H1 (cell line): ENCODE data around the gene STAT3. TPM values are rescaled to one million over a fixed set of nuclear protein-coding genes. Genes with fewer than 3 reads are reported as not detected.
"Not testable (repeated sequence)": the region's sequence is repeated elsewhere in the genome, so short reads cannot be mapped to it uniquely, and the experiment has no call there.

Experiments
- CTCF ChIA-PET: fragments of 300-600 bp; sonication (Branson Sonifier 250); formaldehyde crosslinking; loops from one replicate; lab custom pipeline; 2021; ENCODE audit not compliant: partially characterized antibody; lab: Charles Lee
- POLR2A ChIA-PET: fragments of 300-600 bp; sonication (Branson Sonifier 250); formaldehyde crosslinking; loops from one replicate; lab custom pipeline; 2021; ENCODE audit warnings: inconsistent platforms; ENCODE audit not compliant: partially characterized antibody; lab: Charles Lee
- DNase-seq, 2 experiments: peaks; one replicate each; pipeline versions ENCODE4 v3.0.0 to v3.0.0-alpha.2; 2010 to 2022; ENCODE audit warnings: low spot score in 2 of 2, low read depth in 1 of 2, mixed read lengths in 1 of 2
- FAIRE-seq: peaks from 2 replicates; lab custom pipeline; 2011; peaks lifted over from hg19 to GRCh38; lab: Jason Lieb, UNC
- H2AFZ ChIP-seq: 2 replicates; pipeline ENCODE4 v1.8.1; 2012; ENCODE audit warnings: low read length, inconsistent platforms
- H2AK5ac ChIP-seq: 2 replicates; pipeline ENCODE4 v1.6.1; 2013; ENCODE audit warnings: low read depth, low read length
- H2BK120ac ChIP-seq: replicated peaks from 2 replicates; pipeline ENCODE3; 2013; ENCODE audit warnings: low read depth, low read length, inconsistent platforms
- H2BK12ac ChIP-seq: 2 replicates; pipeline ENCODE4 v1.6.1; 2013; ENCODE audit warnings: low read depth, low read length
- H2BK15ac ChIP-seq: 2 replicates; pipeline ENCODE4 v1.6.1; 2013; ENCODE audit warnings: low read length
- H2BK20ac ChIP-seq: 2 replicates; pipeline ENCODE4 v1.6.1; 2013; ENCODE audit warnings: low read length
- H2BK5ac ChIP-seq: 2 replicates; pipeline ENCODE4 v1.6.1; 2013; ENCODE audit warnings: low read depth, low read length
- H3K14ac ChIP-seq: 2 replicates; pipeline ENCODE4 v1.6.1; 2013; ENCODE audit warnings: inconsistent platforms; ENCODE audit not compliant: insufficient read length
- H3K18ac ChIP-seq: 2 replicates; pipeline ENCODE4 v1.6.1; 2013; ENCODE audit warnings: low read length; ENCODE audit errors: extremely low read depth
- H3K23ac ChIP-seq: 2 replicates; pipeline ENCODE4 v1.6.1; 2013; ENCODE audit warnings: inconsistent platforms; ENCODE audit not compliant: insufficient read length
- H3K23me2 ChIP-seq: 2 replicates; pipeline ENCODE4 v1.6.1; 2013; ENCODE audit warnings: low read depth, low read length
- H3K27ac ChIP-seq: 2 replicates; pipeline ENCODE4 v1.6.1; 2011; ENCODE audit warnings: low read depth, low read length, inconsistent platforms
- H3K27me3 ChIP-seq, 4 experiments: replicated peaks in 1 of 4; 1 replicate in 1 of 4; 2 replicates in 3 of 4; pipeline versions ENCODE4 v1.6.1 to v1.8.1; 2011 to 2013; ENCODE audit warnings: low read length in 3 of 4, mild to moderate bottlenecking in 3 of 4, inconsistent platforms in 2 of 4, mixed read lengths in 2 of 4, moderate library complexity in 1 of 4; ENCODE audit not compliant: control insufficient read depth in 3 of 4, insufficient read depth in 3 of 4; ENCODE audit errors: extremely low read depth in 1 of 4
- H3K36me3 ChIP-seq, 4 experiments: 2 replicates each; pipeline versions ENCODE4 v1.6.1 to v1.8.1; 2011 to 2013; ENCODE audit warnings: mild to moderate bottlenecking in 4 of 4, low read length in 3 of 4, moderate library complexity in 2 of 4, control low read depth in 1 of 4, inconsistent platforms in 1 of 4; ENCODE audit not compliant: insufficient read depth in 4 of 4, control insufficient read depth in 2 of 4
- H3K4ac ChIP-seq: replicated peaks from 2 replicates; pipeline ENCODE3; 2013; ENCODE audit warnings: low read length, low read depth, mixed read lengths, inconsistent platforms; ENCODE audit not compliant: insufficient read length
- H3K4me1 ChIP-seq, 4 experiments: replicated peaks in 1 of 4; 1 replicate in 1 of 4; 2 replicates in 3 of 4; pipeline versions ENCODE4 v1.6.1 to v1.8.1; 2011 to 2013; ENCODE audit warnings: low read length in 3 of 4, inconsistent platforms in 2 of 4, mixed read lengths in 1 of 4; ENCODE audit not compliant: insufficient read depth in 4 of 4, control insufficient read depth in 3 of 4
- H3K4me2 ChIP-seq, 2 experiments: 2 replicates each; pipeline versions ENCODE4 v1.6.1 to v1.8.1; 2011 to 2013; ENCODE audit warnings: low read depth in 2 of 2, low read length in 2 of 2, control low read depth in 1 of 2, inconsistent platforms in 1 of 2, mild to moderate bottlenecking in 1 of 2; ENCODE audit not compliant: insufficient read depth in 1 of 2
- H3K4me3 ChIP-seq, 4 experiments: fragments of 200-600, 300-600 bp in 1 of 4; sonication (generic), shearing (Covaris generic), sonication (Bioruptor Twin) in 1 of 4; 2 replicates each; pipeline versions ENCODE4 v1.5.1 to v1.8.1; 2011 to 2016; ENCODE audit warnings: low read length in 4 of 4, low read depth in 3 of 4, control low read depth in 2 of 4, inconsistent platforms in 2 of 4, mild to moderate bottlenecking in 2 of 4, mixed read lengths in 1 of 4, moderate library complexity in 1 of 4; ENCODE audit not compliant: insufficient read depth in 2 of 4; ENCODE audit errors: extremely low read depth in 1 of 4
- H3K56ac ChIP-seq: replicated peaks from 2 replicates; pipeline ENCODE3; 2013; ENCODE audit warnings: low read depth, mild to moderate bottlenecking, mixed read lengths, low read length, inconsistent platforms; ENCODE audit not compliant: insufficient read length
- H3K79me1 ChIP-seq: 2 replicates; pipeline ENCODE4 v1.6.1; 2013; ENCODE audit warnings: low read depth, low read length, control low read depth
- H3K79me2 ChIP-seq, 2 experiments: 2 replicates each; pipeline versions ENCODE4 v1.6.1 to v1.8.1; 2012 to 2013; ENCODE audit warnings: low read length in 2 of 2, mild to moderate bottlenecking in 2 of 2, inconsistent platforms in 1 of 2; ENCODE audit not compliant: insufficient read depth in 2 of 2, control insufficient read depth in 1 of 2
- H3K9ac ChIP-seq, 4 experiments: replicated peaks in 1 of 4; 1 replicate in 1 of 4; 2 replicates in 3 of 4; pipeline versions ENCODE4 v1.6.1 to v1.8.1; 2011 to 2013; ENCODE audit warnings: low read depth in 3 of 4, low read length in 3 of 4, control low read depth in 2 of 4, mild to moderate bottlenecking in 2 of 4, moderate library complexity in 2 of 4, inconsistent platforms in 1 of 4; ENCODE audit errors: extremely low read depth in 1 of 4
- H3K9me3 ChIP-seq, 2 experiments: 2 replicates each; pipeline versions ENCODE4 v1.6.1 to v1.8.1; 2012 to 2013; ENCODE audit warnings: mild to moderate bottlenecking in 2 of 2, moderate library complexity in 2 of 2, control low read depth in 1 of 2, inconsistent platforms in 1 of 2, low read depth in 1 of 2, low read length in 1 of 2, mixed read lengths in 1 of 2; ENCODE audit not compliant: insufficient read depth in 2 of 2
- H4K20me1 ChIP-seq, 2 experiments: replicated peaks in 1 of 2; 2 replicates each; pipeline versions ENCODE3 to v1.8.1; 2011 to 2013; ENCODE audit warnings: inconsistent platforms in 2 of 2, low read length in 2 of 2, mild to moderate bottlenecking in 1 of 2; ENCODE audit not compliant: insufficient read depth in 2 of 2, control insufficient read depth in 1 of 2
- H4K5ac ChIP-seq: 2 replicates; pipeline ENCODE4 v1.6.1; 2013; ENCODE audit warnings: low read length, low read depth, mixed read lengths, inconsistent platforms; ENCODE audit not compliant: insufficient read length
- H4K8ac ChIP-seq: 2 replicates; pipeline ENCODE4 v1.8.0; 2013; ENCODE audit warnings: mild to moderate bottlenecking, moderate library complexity, low read length, inconsistent platforms; ENCODE audit not compliant: insufficient read depth; ENCODE audit errors: extremely low read depth
- H4K91ac ChIP-seq: replicated peaks from 2 replicates; pipeline ENCODE3; 2013; ENCODE audit warnings: low read length, mixed read lengths, inconsistent platforms; ENCODE audit not compliant: insufficient read length
- WGBS, 2 experiments: shearing (Covaris generic) in 1 of 2; methylation state at CpG; one replicate each; pipeline versions ENCODE4 v1.1.6 to v1.1.7; 2013 to 2015; ENCODE audit warnings: low lambda C conversion rate in 2 of 2, mixed read lengths in 2 of 2, inconsistent platforms in 1 of 2, low coverage in 1 of 2, missing lambda C conversion rate in 1 of 2; ENCODE audit not compliant: insufficient replicate concordance in 2 of 2, insufficient coverage in 1 of 2, insufficient read length in 1 of 2; ENCODE audit errors: extremely low coverage in 1 of 2, missing lambda C conversion rate in 1 of 2; 5-methylcytosine and 5-hydroxymethylcytosine counted together
- polyA plus RNA-seq, 7 experiments: library from polyadenylated mRNA; depleted of rRNA in 3 of 7; stranded (reverse) in 5 of 7; unstranded in 2 of 7; fragments of >200 nt in 5 of 7; fragments of 200-250 nt in 2 of 7; gene quantifications; 1 replicate in 5 of 7; 2 replicates in 1 of 7; 4 replicates in 1 of 7; pipeline versions ENCODE4 v1.2.1 to v1.2.3, GENCODE V29; 2011 to 2013; ENCODE audit warnings: missing spikeins in 2 of 7, mixed read lengths in 2 of 7
- total RNA-seq: library from RNA; stranded (reverse); fragmentation: NEBNext Ultra II Directional; extraction: Animal tissue kit (Norgen Biotek cat#: 25700); gene quantifications from 2 replicates; pipeline ENCODE4 v1.2.1, GENCODE V29; 2021

Gene STAT3
- total and polyA plus RNA-seq, 2 of the 8 experiments (the other 6 are each of a cell fraction or from before 2014, with no cell fraction given), result 38.4 to 94.1 TPM

GRCh38 chr17:42395601-42396000 lies 7.4 kb upstream of the STAT3 start:
- not testable (repeated sequence) for H4K91ac ChIP-seq, H3K27me3 ChIP-seq, H3K27ac ChIP-seq, FAIRE-seq, H2BK5ac ChIP-seq, H3K79me1 ChIP-seq, H3K56ac ChIP-seq, H3K18ac ChIP-seq, H3K36me3 ChIP-seq, H3K23ac ChIP-seq, H4K8ac ChIP-seq, H4K20me1 ChIP-seq, H3K23me2 ChIP-seq, H2AFZ ChIP-seq, H2AK5ac ChIP-seq, H2BK20ac ChIP-seq, H3K14ac ChIP-seq, H3K79me2 ChIP-seq, DNase-seq, H2BK120ac ChIP-seq, H3K9ac ChIP-seq, H3K4me2 ChIP-seq, H3K4me3 ChIP-seq, H2BK12ac ChIP-seq, H2BK15ac ChIP-seq, H3K9me3 ChIP-seq, H3K4ac ChIP-seq, H4K5ac ChIP-seq
- peaks cover 0 to 13% (median 4%) of the 10 kb centered on the region in 4 experiments; a peak in 6 of 7 replicates for H3K4me1 ChIP-seq
- ChIA-PET CTCF (interaction anchor here (0.6 to 23.6 kb wide), 3 partner anchors 9 to 379 kb away, joined by 3 to 542 read pairs (median 60); no protein-coding TSS in a partner anchor), POLR2A (interaction anchor here (0.9 kb wide), 1 partner anchor 167 kb away, joined by 3 read pairs; no protein-coding TSS in a partner anchor)
- WGBS, 2 experiments, result 95% methylated on average over 8 of the region's 8 CpGs; no CpG with 5 or more reads in 1 of the 2 experiments
